Measurements from ENCODE around the gene SGTA.

SGTA gene

DNA sequence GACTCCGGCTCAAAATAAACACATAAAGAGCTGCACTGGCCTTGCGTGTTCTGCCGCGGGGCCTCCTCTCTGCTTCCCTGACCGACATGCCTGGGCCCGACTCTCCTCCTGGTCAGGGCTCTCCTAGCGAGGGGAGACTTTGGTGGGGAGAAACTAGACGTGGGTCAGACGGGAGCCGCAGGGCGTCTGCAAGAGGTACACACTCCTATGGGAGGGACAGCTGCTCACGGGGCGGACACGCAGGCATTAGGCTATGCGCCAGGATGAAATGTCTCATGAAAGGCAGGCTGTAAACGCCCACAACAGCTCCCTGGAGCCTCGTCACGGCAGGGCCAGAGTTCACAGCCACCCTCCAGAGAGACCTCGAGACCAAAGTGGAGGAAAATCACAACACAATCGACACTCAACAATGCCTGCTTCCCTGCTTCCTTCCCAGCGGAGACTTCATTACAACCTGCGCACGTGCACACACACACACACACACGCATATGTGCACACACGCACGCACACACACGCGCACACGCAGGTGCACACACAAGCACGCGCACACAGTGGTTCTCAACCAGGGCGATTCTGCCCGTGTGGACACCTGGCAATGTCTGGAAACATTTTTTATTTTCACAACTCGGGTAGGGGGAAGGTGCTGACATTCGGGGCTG is 49.0 kb downstream of the SGTA start:
- no peak overlapping the region for H3K4me3 ChIP-seq (ENCODE audit: low read length)
- H3K27me3 ChIP-seq (ENCODE audit: insufficient read depth, low read length): no peaks in the 10 kb centered on the region
- no peaks in the 10 kb centered on the region for H3K4me1 ChIP-seq (ENCODE audit: insufficient read depth, low read length)
- peaks cover 27% of the 10 kb centered on the region for H3K36me3 ChIP-seq (ENCODE audit: insufficient read depth, low read depth, low read length)
- H3K27ac ChIP-seq (ENCODE audit: low read length): no peak overlapping the region
- no peak overlapping the region for H3K9ac ChIP-seq (ENCODE audit: low read depth, low read length)
- H3K9me3 ChIP-seq (ENCODE audit: insufficient read depth, low read depth, low read length): no peaks in the 10 kb centered on the region

DNA sequence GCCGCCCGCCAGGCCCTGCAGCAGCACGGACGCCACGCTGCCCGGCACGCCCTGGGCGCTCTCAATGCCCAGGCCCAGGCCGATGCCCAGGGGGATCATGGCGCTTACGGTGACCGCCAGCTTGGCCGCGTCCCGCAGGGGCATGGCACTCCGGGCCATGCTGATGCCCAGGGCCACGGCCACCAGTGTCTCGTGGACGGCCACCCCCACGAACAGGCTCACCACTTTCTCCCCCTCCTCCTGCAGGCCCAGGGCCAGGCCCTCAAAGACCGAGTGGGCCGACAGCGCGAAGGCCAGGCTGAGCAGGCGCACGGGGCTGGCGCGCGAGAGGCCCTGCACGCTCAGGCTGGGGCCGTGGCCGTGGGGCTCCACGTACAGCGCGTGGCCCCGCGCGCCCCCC is 50.2 kb downstream of the SGTA start:
- Histone ChIP-seq H3K4me3 (ENCODE audit: low read length) (no peak overlapping the region), H3K27ac (ENCODE audit: low read length) (no peak overlapping the region), H3K4me1 (ENCODE audit: insufficient read depth, low read length) (no peaks in the 10 kb centered on the region), H3K9ac (ENCODE audit: low read depth, low read length) (no peak overlapping the region), H3K36me3 (ENCODE audit: insufficient read depth, low read depth, low read length) (peaks cover 27% of the 10 kb centered on the region), H3K9me3 (ENCODE audit: insufficient read depth, low read depth, low read length) (no peaks in the 10 kb centered on the region), H3K27me3 (ENCODE audit: insufficient read depth, low read length) (peaks cover 4% of the 10 kb centered on the region; the same call in 1 of the 2 replicates)

DNA sequence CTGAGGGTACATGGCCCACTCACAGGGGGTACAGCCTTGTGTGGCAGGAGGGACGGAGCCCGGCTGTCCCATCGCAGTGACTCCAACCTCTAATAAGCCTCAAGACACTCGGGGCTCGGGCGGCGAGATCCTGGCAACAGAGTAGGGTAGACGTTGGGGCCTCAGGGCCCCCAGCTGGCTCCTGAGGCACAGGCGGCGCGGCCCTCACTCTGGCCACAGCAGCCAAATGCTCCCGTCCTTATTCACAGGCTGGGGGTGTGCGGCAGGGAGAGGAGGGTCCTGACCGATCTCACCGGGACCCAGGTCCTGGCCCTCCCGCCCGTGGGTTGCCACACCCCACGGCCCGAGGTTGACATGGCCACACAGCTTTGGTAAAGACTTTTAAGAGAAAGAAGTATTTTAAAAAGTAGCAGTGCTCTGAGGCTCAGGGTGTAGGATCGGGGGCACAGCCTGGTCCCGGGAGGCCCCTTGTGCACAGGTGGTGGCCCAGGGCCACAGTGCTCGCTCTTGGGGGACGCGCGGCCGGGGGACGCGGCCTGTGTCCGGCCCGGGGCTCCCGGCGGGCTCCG is 50.8 kb downstream of the SGTA start:
- Histone ChIP-seq H3K4me3 (ENCODE audit: low read length) (no peak overlapping the region), H3K27me3 (ENCODE audit: insufficient read depth, low read length) (peaks cover 10% of the 10 kb centered on the region), H3K4me1 (ENCODE audit: insufficient read depth, low read length) (no peaks in the 10 kb centered on the region), H3K27ac (ENCODE audit: low read length) (no peak overlapping the region), H3K9ac (ENCODE audit: low read depth, low read length) (no peak overlapping the region), H3K9me3 (ENCODE audit: insufficient read depth, low read depth, low read length) (no peaks in the 10 kb centered on the region), H3K36me3 (ENCODE audit: insufficient read depth, low read depth, low read length) (peaks cover 27% of the 10 kb centered on the region)

DNA sequence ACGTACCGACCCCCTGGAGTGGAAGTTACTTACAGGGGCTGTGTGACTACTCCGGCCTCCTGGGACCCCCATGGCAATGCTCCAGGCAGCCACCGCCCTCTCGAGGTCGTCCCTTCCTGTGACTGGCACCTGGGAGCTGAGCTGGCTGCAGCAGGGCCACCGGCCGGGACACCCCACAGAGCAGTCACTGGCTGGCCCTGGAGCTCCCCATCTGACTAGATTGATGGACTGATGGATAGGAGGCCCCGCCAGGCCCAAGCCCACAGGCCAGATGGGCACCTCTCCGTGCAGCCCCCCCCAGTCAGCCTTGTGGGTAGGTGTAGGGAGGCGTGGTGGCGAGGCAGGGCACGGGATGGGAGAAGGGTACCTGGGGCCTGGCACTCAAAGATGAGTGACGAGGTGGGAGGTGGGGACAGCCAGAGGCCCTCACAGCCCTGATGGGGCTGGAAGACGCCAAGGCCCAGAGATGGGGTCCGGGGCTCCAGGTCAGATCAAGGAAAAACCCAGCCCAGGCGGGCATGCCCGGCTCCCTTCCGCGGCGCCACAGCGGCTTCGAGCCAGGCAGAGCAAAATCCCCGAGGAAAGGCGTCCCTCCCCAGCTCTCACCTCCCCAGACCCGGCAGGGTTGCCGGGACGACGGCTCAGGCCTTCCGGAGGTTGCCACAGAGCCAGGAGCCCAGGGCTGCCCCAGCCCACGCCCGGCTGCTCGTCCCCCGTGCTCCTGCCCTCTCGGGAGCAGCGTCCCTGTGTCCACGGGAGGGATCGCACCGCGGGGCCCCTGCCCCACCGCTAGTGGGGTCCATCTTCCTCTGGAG is 51.7 kb downstream of the SGTA start:
- no peak overlapping the region for H3K9ac ChIP-seq (ENCODE audit: low read depth, low read length)
- H3K9me3 ChIP-seq (ENCODE audit: insufficient read depth, low read depth, low read length): no peaks in the 10 kb centered on the region
- H3K4me3 ChIP-seq (ENCODE audit: low read length): no peak overlapping the region
- H3K4me1 ChIP-seq (ENCODE audit: insufficient read depth, low read length): no peaks in the 10 kb centered on the region
- H3K36me3 ChIP-seq (ENCODE audit: insufficient read depth, low read depth, low read length): peaks cover 21% of the 10 kb centered on the region
- H3K27ac ChIP-seq (ENCODE audit: low read length): no peak overlapping the region
- H3K27me3 ChIP-seq (ENCODE audit: insufficient read depth, low read length): peaks cover 18% of the 10 kb centered on the region

DNA sequence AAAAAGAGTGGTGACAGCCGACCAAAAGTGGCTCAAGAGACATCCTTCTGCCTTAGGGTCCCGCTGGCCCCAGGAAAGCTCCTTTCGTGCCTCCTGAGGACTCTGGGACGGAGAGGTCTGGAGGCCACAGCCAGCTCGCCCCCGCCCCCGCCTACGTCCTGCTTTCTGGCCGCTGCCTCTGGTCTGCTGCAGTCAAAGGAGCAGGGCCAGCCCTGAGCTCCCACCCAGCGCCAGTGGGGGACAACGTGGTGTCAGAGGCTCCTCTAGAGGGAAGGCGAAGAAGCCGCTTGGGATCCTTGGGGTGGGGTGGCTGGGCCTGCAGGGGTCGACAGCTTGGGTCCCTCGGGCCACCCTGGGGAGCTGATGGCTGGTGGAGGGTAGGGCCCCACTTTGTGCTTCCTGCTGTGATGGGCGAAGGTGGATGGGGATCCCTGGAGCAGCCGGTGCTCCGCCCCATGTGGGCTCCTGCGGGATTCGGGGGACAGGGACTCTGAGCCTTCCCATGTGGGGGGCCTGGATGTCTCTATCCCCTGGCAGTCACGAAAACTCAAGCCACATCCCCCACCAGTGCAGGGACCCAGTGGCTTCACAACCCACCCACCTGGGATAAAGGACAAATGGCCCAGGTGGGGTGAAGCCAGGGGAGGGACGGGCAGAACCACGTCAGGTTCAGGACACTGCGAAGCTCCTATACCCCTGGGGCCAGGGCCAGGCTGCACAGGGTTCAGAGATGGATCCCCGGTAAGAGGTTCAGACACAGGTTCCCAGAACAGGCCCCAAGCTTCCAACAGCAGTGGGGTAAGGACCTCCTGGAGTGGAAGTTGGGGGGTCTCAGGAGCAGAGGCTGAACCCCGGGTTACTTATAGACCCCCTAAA is 52.9 kb downstream of the SGTA start:
- Histone ChIP-seq H3K9ac (ENCODE audit: low read depth, low read length) (no peak overlapping the region), H3K27me3 (ENCODE audit: insufficient read depth, low read length) (peaks cover 21% of the 10 kb centered on the region), H3K36me3 (ENCODE audit: insufficient read depth, low read depth, low read length) (peaks cover 9% of the 10 kb centered on the region), H3K4me3 (ENCODE audit: low read length) (no peak overlapping the region), H3K4me1 (ENCODE audit: insufficient read depth, low read length) (no peaks in the 10 kb centered on the region), H3K9me3 (ENCODE audit: insufficient read depth, low read depth, low read length) (no peaks in the 10 kb centered on the region), H3K27ac (ENCODE audit: low read length) (no peak overlapping the region)

DNA sequence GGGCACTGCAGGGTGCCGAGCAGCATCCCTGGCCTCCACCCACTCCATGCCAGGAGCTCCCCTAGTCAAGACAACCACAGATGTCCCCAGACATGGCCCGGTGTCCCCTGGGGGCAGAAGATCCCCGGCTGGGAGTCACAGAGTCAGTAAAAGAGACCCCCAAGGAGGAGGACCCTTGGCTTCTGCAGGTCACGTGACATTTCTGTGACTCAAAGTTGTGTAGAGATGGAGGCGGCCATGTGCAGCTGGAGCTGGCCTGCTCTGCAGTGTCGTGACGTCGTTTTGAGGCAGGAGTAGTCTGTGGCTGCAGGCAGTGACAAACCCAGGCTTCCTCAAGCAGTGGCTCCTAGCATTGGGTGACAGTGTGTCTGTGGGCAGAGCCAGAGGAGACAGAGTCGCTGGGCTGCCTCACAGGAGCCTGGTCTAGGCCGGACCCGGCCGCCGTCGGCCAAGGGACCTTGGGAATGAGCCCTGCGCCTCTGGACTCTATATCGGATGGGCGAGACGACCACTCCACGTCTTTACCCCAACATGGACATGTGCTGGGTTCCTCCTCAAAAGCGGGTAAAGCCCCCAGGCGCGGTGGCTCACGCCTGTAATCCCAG is 54.2 kb downstream of the SGTA start:
- Histone ChIP-seq H3K9ac (ENCODE audit: low read depth, low read length) (no peak overlapping the region), H3K27me3 (ENCODE audit: insufficient read depth, low read length) (peaks cover 21% of the 10 kb centered on the region), H3K4me3 (ENCODE audit: low read length) (no peak overlapping the region), H3K27ac (ENCODE audit: low read length) (no peak overlapping the region), H3K9me3 (ENCODE audit: insufficient read depth, low read depth, low read length) (no peaks in the 10 kb centered on the region), H3K4me1 (ENCODE audit: insufficient read depth, low read length) (no peaks in the 10 kb centered on the region), H3K36me3 (ENCODE audit: insufficient read depth, low read depth, low read length) (no peaks in the 10 kb centered on the region)

DNA sequence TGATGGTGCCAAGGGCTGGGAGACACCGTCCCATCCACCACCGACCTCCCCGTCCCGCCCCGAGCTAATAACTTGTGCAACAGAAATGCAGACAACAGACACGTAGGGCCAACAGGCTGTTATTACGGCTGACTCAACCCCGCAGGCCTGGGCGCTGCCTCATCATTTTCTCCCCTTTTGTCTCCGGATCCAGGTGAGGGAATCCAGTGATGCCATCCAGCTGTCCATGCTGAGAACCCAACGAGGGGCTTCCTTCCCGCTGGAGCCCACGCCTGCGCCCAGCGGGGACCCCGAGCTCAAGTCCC is 55.5 kb downstream of the SGTA start:
- H3K27me3 ChIP-seq (ENCODE audit: insufficient read depth, low read length): peaks cover 31% of the 10 kb centered on the region
- no peaks in the 10 kb centered on the region for H3K36me3 ChIP-seq (ENCODE audit: insufficient read depth, low read depth, low read length)
- no peak overlapping the region for H3K9ac ChIP-seq (ENCODE audit: low read depth, low read length)
- no peaks in the 10 kb centered on the region for H3K9me3 ChIP-seq (ENCODE audit: insufficient read depth, low read depth, low read length)
- no peak overlapping the region for H3K27ac ChIP-seq (ENCODE audit: low read length)
- H3K4me1 ChIP-seq (ENCODE audit: insufficient read depth, low read length): no peaks in the 10 kb centered on the region
- no peak overlapping the region for H3K4me3 ChIP-seq (ENCODE audit: low read length)

DNA sequence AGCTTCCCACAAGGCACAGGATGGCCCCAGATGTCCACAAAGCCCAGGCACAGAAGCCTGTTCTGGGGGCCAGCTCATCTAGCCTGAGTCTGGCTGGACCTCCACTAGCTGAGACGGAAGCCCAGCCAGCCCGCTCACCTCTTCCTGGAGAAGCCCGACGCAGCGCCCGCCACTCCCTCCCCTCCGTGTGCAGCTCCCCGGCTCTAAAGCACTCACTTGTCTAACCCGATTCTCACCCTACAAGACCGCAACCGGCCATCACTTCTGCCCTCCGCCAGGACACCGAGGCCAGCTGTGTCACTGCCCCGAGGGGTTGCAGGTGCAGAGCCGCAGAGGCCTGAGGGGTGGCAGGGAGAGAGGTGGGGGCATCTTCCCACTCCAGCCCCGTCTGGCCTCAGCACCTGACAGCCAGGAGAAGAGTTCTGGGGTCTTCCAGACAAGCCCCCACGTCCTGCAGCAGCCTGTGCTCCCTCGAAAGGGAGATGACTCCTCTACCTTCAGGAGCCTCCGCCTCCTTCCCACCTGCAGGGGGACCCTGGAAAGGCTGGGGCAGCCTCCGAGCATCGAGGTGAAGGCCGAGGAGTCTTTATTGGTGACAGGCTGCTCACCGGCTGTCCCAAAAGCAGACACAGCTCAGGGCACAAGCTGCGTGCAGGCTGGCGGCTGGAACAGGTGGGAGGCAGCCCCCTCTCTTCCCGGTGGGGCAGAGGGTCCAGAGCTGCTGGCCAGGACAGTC is 56.0 kb downstream of the SGTA start:
- Histone ChIP-seq H3K4me1 (ENCODE audit: insufficient read depth, low read length) (no peaks in the 10 kb centered on the region), H3K9ac (ENCODE audit: low read depth, low read length) (no peak overlapping the region), H3K27me3 (ENCODE audit: insufficient read depth, low read length) (peaks cover 37% of the 10 kb centered on the region), H3K36me3 (ENCODE audit: insufficient read depth, low read depth, low read length) (no peaks in the 10 kb centered on the region), H3K27ac (ENCODE audit: low read length) (no peak overlapping the region), H3K4me3 (ENCODE audit: low read length) (no peak overlapping the region; the same call in 1 of the 2 replicates), H3K9me3 (ENCODE audit: insufficient read depth, low read depth, low read length) (no peaks in the 10 kb centered on the region)

DNA sequence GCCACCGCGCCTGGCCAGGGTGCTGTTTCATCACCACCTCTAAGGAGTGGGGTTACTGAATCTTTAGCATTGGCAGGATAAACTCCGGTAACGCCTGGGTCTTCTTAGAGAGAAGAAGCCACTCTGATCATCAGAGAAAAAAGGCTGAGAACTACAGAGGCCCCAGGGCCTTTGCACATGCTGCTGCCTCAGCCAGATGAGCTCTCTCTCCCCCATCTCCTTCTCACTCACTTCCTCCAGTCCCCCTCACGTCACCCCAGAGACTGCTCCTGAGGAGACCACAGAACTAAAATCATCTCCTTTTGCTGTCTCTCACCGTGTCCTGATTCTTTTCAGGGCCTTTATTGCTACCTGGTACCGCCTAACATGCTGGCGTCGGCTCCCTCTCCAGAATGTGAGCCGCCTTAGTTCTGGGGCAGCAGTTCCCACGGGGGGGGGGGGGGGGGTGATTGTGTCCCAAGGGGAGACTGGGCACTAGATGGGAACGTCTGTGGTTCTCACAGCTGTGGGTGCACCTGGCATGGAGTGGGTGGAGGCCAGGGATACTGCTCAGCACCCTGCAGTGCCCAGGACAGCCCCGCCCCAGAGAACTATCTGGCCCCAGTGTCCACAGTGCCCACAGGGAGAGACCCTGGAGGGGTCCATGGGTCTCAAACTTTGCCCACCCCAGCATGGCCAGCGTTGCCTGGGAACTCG is 56.8 kb downstream of the SGTA start:
- no peak overlapping the region for H3K27ac ChIP-seq (ENCODE audit: low read length)
- no peaks in the 10 kb centered on the region for H3K36me3 ChIP-seq (ENCODE audit: insufficient read depth, low read depth, low read length)
- H3K9me3 ChIP-seq (ENCODE audit: insufficient read depth, low read depth, low read length): no peaks in the 10 kb centered on the region
- peaks cover 44% of the 10 kb centered on the region for H3K27me3 ChIP-seq (ENCODE audit: insufficient read depth, low read length)
- no peak overlapping the region for H3K4me3 ChIP-seq (ENCODE audit: low read length)
- no peak overlapping the region for H3K9ac ChIP-seq (ENCODE audit: low read depth, low read length)
- H3K4me1 ChIP-seq (ENCODE audit: insufficient read depth, low read length): no peaks in the 10 kb centered on the region

DNA sequence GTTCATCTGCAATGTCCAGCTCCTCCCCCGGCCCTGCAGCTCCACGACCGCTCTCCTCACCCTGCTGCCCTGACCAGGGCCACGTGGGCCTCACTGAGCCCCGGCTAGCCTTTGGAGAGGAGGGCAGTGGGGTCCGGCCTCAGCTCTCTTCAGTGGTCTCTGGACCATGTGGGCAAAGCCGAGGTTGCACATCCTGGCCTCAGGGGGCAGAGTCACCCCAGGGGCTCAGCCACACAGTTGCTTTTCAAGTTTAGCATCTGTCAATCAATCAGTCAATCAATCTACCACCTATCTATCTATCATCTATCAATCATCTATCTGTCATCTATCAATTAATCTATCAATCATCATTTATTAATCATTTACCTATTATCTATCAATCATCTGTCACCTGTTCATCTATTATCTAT is 58.9 kb downstream of the SGTA start:
- Histone ChIP-seq H3K4me1 (ENCODE audit: insufficient read depth, low read length) (no peaks in the 10 kb centered on the region), H3K4me3 (ENCODE audit: low read length) (no peak overlapping the region), H3K27ac (ENCODE audit: low read length) (no peak overlapping the region), H3K9me3 (ENCODE audit: insufficient read depth, low read depth, low read length) (no peaks in the 10 kb centered on the region), H3K9ac (ENCODE audit: low read depth, low read length) (no peak overlapping the region), H3K27me3 (ENCODE audit: insufficient read depth, low read length) (peaks cover 44% of the 10 kb centered on the region), H3K36me3 (ENCODE audit: insufficient read depth, low read depth, low read length) (no peaks in the 10 kb centered on the region)

Data from iPS-20b (cell line).